GM18868 (cell line): Measurements from ENCODE around the gene LTB4R2.
A peak's percentile ranks its signal among the peaks of the same experiment; 100 is the strongest.

Experiments used
- ATAC-seq: cut with Tn5 transposase; IDR thresholded peaks from one replicate; pipeline ENCODE4 v1.9.1; 2021; ENCODE audit warnings: mild to moderate bottlenecking, moderate library complexity; ENCODE audit not compliant: unreplicated experiment

LTB4R2 gene

DNA sequence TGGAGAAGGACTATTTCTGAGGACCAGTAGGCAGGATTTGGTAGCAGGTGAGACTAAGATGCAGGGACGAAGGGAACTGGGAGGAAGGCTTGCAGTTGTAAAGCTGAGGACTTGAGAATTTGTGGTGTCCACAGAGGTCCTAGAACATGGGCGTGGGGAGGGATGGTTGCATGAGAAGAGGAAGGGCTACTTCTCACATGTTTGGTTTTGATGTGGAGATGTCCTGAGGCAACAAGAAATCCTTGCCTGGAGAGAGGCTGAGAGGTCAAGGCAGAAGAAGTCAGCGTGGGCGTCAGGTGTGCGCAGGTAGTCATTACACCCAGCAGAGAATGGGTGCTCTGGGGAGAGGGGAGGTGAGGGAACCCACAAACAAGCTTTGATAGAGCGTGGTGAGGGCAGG, 32.9 kb upstream of the LTB4R2 start:
- no peak for ATAC-seq

DNA sequence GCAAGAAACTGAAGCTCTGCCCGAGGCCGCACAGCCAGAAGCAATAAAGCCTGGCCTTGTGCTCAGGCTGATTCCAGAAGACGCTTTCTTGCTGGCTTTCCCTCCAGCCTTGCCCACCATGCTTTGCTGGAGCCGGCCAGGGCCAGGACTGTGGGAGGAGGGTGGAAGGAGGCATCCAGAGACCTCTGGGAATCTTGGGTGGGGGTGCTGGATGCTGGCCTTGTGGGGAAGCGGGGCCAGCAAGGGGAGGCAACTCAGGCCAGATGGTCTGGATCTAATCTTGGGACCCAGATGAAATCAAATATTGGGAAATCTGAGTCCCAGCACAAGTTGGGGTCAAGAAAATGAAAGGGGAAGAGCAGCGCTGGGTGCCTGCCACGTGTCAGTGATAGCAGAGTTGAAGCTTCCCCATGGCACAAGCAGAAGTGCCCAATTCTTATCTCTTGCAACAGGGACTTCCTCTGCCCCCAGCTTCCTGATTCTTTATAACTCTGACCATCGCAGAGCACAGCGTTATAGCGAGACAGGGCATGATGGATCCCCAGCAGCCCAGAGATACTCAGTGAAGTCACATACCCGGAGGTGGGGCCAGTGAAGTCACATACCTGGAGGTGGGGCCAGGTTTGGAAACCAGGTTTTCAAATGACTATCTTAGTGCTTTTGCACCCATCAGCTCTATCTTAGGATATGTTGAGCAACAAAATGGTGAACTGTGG, 32.2 kb upstream of the LTB4R2 start:
- ATAC-seq, result no peak

DNA sequence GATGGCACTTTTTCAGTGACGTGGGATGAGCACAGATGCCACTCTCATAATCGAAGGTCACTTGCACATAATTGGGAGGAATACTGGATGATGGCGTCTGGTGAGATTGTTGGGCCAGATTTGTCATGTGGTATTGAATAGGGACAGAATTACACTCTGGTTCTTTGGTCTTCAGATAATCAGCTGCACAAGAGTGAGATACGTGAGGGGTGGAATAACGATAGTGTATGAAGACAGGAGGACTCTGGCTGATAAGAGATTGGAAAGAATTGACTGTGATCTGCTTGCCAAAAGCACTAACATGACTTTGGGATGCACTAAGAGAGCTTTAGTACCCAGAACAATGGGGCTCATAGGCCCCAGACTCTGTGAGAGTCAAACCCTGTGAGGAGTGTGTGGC, 31.5 kb upstream of the LTB4R2 start:
- ATAC-seq, result no peak

DNA sequence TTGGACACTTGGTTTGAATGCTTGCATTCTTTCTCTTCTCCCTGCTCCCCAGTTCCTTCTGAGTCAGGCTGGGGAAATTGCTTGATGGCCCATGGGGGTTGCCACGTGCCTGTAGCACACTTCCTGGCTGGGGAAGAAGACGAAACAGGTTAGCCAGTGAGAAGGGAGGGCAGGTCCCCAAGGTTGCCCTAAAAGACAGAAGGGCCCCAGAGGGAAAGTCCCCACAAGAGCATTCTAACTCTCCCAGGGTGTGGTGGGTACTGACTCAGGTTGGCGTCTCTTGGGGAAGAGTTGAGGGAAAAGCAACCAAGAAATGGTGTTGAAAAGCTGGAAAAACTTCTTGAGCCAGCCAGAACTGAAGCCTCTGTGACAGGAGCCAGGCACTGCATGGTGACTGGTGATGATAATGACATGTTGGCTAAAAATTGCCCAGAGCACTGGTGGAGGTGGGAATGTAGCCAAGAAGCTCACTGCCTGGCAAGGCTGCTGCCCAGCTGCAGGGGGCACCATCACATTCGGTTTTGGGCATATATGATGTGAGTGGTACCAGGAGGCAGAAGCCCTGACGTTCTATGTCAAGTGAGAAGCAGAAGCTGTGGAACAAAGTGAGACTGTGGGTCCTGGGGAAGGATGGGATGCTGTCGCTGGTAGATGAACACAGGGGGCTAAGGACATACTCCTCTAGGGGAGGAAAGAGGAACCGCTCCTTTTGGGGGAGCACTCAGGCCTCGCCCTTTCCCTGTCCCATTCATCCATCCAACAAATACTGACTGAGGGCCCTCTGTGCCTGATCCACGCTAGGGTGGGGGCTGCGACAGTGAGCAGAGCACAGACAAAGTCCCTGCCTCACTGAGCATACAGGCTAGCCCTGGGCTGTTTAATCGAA, 30.4 kb upstream of the LTB4R2 start:
- ATAC-seq, result peak; percentile 75

DNA sequence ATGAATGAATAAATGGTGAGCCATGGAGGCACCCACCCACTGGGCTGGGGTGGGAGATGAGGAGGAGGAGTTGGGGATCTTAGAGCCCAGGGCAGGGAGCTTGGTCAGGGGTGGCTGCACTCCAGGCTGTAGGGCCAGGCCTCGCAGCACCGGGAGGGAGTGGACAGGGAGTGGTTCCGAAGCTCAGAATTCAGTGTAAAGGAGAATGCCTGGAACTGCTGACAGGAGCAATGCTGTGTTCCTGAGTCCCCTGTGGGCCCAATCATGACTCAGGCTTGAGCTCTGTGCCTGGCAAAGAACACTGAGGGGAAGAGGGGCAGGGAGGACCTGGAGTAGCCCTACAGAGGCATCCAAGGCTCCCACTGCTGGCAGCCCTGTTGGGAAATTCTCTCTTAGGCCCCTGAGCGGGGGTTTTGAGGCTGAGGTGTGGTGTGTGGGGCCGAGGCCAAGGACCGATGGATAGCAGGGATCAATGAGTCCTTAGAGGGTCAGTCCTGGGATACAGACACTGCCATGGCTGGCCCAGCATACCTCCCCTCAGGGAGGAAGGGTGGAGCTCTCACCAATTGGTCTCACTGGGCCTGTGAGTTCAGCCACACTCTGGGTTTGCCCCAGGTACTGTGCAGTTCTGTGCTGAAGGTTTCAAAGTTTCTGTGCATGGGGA, 29.0 kb upstream of the LTB4R2 start:
- no peak for ATAC-seq

DNA sequence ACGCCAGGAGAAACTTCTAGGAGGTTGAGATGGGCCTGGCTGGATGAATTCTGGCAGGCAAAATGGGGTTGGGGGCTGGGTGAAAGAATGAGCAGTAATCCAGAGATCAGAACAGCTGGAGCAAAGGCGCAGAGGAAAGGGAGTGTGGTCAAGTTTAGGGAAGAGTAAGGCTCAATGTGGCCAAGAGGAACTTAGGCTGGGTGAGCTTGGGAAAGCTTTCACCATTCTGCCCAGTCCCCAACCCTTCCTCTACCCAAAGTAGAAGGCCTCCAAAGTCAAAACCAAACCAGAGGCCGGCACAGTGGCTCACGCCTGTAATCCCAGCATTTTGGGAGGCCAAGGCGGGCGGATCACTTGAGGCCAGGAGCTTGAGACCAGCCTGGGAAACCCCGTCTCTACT, 28.3 kb upstream of the LTB4R2 start:
- ATAC-seq, result no peak

DNA sequence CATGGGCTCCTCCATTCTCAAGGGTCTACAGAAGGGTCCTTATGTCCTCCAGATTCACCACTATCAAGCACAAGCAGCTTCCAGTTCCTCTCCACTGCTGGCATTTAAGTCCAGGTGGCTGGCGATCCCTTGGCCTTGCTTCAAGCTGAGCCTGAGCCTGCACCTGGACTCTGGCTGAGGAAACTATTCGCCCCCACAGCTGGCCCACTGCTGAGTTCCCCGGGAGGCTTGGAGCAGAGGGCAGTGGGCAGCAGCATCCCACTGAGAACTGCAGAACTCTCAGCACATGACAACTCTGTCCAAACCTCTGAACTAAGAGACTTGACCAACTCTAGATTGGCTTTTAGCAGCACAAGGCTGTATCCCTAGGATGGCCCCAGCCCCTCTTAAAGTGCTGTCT, 27.2 kb upstream of the LTB4R2 start:
- ATAC-seq, result no peak

DNA sequence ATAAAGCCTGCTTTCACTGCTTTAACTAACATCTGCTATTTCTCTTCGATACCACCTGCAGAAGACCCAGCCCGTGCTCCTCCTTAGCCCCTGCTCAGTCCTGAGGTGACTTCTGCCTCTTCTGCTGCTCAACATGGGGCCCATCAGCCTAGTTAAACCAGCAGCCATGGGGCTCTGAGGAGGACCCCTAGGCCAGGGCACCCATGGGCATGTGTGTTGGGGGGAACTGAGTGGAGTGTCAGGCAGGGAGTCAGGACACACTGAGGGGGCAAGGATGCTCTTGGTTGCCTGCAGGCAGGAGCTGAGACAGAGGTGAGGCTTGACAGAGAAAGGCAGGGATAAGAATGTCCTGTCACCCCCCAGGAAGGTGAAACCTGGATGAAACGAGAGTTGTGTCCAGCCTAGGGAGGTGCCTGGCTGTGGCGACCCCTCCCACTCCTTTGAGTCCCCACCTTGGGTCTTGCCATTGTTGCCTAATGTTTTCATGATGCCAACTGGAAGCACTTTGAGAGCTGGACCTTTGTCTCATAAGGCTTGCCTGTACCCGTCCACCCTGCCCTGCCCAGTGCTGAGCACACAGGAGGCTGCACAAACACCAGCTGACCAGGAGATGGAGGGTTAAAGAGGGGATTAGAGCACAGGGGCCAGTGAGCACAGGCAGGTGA, 26.0 kb upstream of the LTB4R2 start:
- ATAC-seq, result no peak

DNA sequence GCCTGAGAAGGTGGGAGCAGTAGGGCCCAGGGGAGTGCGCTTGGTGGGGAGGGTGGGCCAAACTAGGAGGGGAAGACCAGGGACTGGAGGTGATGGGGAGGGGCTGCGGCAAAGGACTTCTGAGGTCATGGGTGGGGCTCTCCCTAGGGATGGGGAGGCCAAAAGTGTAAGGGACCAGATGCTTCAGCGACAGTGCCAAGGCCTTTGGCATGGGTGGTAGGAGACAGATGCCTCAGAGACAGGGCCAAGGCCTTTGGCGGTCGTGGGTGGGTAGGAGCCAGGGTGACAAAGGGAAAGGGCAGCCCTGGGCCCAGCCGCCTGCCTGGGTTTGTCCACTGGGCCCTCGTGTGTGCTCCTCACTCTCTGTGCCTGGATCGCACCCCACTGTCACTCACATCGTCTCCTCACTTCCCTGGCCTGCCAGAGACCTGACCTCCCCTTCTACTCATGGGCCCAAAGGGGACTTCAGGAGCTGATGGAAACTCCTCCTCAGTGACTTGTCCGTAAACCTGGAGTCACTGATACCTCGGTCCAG, 25.4 kb upstream of the LTB4R2 start:
- ATAC-seq, result no peak

DNA sequence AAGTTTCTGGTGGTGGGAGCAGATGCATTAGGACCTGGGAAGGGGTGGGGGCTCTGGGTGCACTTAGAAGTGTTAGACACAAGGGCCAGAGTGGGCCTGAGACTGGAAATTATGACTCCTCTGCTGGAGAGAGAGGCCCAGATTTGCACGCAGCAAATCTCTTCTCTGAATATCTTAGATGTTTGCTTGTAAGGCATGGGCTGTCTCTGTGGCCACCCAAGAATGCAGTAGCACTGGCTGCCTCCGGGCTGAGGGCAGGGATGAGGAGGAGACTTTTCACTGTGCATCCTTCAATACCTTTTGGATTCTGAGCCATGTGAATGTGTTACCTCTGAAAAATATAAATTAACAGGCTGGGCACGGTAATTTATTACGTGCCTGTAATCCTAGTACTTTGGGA, 24.6 kb upstream of the LTB4R2 start:
- no peak for ATAC-seq

DNA sequence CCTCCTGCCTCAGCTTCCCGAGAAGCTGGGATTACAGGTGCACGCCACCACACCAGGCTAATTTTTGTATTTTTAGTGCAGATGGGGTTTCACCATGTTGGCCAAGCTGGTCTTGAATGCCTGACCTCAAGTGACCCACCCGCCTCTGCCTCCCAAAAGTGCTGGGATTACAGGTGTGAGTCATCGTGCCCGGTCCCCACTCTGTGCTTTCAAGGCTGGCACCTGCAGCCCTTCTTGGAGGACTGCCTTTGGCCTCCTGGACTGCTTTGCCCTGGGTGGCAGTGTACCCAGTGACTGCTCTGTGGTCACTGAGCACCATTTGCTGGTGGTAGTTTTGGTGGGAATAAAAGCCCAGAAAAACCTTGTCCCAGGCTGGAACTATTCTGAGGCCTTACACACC, 22.9 kb upstream of the LTB4R2 start:
- no peak for ATAC-seq

DNA sequence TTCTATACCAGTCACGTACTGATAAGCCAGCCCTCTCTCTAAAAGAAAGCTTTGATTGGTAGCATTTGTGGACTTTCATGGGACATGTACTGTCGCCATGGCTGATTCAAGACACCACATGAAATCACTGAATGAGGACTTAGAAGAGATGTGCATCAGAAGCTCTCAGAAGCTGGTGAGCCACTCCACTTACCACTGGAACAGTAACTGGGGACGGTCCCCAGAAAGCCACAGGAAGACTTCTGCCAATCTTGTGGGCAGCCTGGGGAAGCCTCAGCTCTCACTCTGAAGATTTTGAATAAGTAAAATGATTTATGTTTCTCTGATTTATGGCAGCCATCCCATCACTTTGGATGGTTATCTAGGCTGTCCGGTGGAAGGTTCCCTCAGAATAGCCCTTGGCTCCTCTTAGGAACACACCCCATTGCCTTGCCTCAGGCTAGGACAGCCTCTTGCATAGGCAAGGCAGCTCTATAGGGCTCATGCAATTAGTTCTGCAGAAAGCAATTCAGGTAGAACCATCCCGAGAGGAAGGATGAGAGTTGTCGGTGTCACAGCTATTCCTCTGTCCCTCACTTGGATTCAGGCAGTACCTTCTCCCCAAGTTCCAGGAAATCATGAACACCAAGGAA, 20.2 kb upstream of the LTB4R2 start:
- peak; percentile 88 for ATAC-seq

DNA sequence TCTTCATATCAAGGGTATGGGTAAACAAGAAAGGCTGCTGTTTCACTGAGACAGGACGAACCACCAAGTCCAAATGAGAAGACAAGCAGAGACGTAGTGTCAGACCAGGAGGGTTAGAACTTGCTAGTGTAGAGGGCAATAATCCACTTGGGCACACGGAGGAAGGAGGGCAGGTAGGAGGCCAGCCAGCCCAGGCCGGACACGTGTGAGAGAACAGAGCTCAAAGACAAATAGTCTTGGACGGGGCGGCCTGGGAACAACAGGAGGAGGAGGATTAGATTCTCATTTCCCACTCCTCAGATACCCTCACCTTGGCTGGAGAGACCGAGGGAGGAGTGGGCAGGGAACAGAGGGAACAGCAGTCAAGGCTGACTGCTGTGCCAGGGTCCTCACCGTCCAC, 19.2 kb upstream of the LTB4R2 start:
- no peak for ATAC-seq

DNA sequence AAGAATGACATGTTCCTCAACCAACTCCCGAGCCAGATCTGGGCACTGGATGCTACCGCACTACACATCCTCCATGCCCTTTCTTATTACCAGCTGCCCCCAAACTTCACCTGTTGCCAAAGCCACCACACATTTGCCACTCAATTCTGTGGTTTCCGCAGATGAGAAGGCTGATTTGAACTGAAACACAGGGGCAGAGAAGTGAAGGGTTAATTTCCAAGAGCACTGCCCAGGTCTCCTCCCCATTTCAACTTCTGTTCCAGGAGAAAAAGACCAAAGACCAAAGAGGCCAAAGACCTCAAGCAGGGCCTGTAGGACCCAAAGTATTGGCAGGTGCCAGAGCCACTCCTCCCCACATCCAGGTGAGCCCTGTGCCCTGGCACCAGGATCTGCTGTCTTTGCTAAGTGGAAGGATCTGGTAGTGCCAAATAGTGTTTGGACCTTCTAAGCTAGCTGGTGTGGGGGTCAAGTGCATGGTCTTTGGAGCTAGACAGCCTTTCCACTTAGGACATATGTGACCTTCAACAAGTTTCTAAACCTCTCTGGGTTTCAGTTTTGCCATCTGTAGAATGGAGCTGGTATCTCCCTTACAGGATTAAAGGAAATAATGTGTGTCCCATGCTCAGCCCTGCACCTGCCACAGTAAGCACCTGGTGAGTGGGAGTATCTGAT, 18.4 kb upstream of the LTB4R2 start:
- ATAC-seq, result no peak

DNA sequence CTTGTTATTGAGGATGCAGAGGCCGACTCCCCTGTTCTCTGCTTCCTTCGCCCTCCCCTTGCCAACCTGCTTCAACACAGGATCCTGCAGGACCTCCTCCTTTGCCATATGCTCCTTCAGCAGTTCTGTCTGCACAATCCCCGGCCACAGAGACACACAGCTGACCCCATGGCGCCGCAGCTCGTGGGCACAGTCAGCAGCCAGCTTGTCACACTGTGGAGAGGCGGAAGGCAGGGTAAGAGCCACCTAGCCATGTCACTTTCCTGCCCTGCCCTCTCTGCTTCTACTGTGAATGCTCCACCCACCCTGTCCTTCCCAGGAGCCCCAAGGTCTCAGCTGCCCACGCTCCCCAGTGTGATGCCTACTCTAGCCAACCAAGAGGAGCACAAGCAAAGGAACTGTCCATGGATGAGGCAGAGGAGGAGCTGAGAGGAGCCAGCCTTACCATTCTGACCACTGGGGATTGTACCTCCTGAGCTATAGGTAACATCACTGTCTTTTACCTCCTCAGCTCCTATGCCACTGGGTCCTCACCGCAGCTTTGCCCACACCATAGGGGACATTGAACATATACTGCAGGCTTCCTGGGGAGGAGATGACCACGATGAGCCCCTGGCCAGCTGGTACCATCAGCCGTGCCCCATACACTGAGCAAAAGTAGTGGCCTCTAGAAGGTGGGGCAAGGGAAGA, 17.7 kb upstream of the LTB4R2 start:
- ATAC-seq, result no peak

DNA sequence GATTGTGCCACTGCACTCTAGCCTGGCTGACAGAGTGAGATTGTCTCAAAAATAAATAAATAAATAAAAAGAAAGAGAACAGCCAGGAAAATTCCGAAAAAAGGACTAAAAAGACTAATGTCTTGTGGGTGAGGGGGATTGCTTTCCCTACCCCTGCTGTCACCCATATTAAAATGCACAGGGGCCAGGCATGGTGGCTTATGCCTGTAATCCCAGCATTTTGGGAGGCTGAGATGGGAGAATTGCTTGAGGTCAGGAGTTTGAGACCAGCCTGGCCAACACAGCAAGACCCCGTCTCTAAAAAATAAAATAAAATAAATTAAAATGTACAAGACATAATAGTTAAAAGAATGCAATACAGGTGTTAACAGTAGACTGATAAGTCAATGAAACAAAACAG, 16.4 kb upstream of the LTB4R2 start:
- no peak for ATAC-seq

DNA sequence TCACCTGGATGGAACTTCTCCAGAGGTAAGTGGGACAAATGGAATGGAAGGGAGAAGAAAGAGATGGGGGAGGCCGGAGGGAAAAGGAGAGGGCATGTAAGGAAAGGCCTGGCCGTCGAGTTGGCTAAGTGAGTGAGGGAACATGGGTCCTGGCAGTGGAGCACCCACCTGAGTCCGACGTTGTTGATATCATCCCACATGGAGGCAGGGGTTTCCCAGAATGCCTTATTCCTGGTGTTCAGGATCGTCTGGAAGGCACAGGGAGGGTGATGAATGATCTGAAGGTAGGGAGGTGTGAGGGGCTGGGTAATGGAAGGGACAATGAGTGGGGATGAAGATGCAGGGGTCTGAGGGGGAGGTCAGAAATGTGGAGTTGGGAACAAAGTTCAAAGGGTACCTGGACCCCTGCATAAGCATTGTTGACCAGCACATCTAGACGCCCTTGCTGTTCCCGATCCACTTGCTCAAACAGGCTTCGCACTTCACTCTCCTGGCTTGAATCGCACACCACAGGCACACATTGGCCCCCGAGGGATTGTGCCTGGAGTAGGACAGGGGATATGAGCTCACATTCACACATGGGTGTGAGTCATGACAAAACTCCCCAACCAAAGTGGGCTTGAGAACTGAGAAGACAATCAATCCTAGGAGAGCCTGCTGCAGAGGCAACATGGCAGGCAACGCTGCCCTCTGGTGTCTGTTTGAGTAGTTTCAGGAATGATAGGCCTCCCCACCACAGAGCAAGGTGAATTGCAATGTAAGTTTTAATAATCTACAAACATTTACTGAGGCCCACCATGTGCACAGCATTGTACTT, 13.4 kb upstream of the LTB4R2 start:
- ATAC-seq, result peak; percentile 74

DNA sequence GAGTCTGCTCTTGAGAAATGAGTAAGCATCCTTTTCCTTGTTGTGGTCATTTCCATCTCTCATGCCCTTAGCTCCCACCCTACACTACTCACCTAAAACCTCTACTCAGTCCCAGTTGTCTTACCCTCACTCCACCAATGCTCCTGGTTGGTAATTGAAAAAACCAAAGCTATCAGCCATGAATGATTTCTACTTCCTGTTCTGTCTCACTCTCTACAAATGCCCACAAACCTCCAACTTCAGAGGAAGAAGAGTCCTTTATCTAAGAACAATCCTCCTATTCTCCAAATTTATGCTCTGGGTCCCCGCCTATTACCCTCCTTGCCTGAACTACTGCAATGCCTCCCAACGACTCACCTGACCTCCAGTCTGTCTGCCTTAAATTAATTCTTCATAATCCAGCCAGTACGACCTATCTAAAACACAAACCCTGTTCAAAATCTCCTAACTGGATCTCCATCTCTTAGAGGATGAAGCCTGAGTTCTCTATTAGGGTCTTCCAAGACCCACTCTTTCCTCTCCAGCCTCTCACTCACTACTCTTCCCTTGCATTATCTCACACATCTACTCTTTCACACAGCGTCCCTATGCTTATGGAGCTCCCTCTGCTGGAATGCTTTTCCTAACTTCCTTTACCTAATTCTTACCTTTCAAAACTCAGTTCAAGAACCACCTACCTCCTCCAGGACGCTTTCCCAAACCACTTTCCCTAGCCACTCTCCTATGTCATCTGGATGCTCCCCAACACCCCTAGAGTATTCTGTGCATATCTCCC, 12.6 kb upstream of the LTB4R2 start:
- ATAC-seq, result peak; percentile 29
